Liver (tissue), 9 donors: ENCODE data around the gene EFCAB14. TPM values are rescaled to one million over a fixed set of nuclear protein-coding genes. Genes with fewer than 3 reads are reported as not detected.

ENCODE experiments used
- DNase-seq: peaks from one replicate; pipeline ENCODE4 v3.0.0-alpha.2; 2017; ENCODE audit warnings: low spot score
- H3K27ac ChIP-seq, 2 donors: one replicate each; pipeline ENCODE4 v1.7.0; 2013; ENCODE audit warnings: inconsistent platforms in 2 of 2, low read length in 2 of 2, control low read depth in 1 of 2, low read depth in 1 of 2, mild to moderate bottlenecking in 1 of 2
- H3K27me3 ChIP-seq, 4 donors: one replicate each; pipeline versions ENCODE4 v1.6.1 to v1.7.0; 2013; ENCODE audit warnings: low read length in 3 of 4, inconsistent platforms in 1 of 4, mild to moderate bottlenecking in 1 of 4, moderate library complexity in 1 of 4; ENCODE audit not compliant: control insufficient read depth in 4 of 4, insufficient read depth in 4 of 4
- H3K36me3 ChIP-seq, 4 donors: one replicate each; pipeline versions ENCODE4 v1.6.1 to v1.7.0; 2013; ENCODE audit warnings: low read length in 3 of 4, mild to moderate bottlenecking in 3 of 4, low read depth in 1 of 4, moderate library complexity in 1 of 4; ENCODE audit not compliant: control insufficient read depth in 4 of 4, insufficient read depth in 3 of 4
- H3K4me1 ChIP-seq, 4 donors: one replicate each; pipeline versions ENCODE4 v1.6.1 to v1.7.0; 2013; ENCODE audit warnings: low read length in 3 of 4, mild to moderate bottlenecking in 3 of 4, moderate library complexity in 1 of 4; ENCODE audit not compliant: control insufficient read depth in 4 of 4, insufficient read depth in 4 of 4
- H3K4me3 ChIP-seq, 3 donors: one replicate each; pipeline versions ENCODE4 v1.6.1 to v1.7.0; 2013; ENCODE audit warnings: low read length in 3 of 3, control low read depth in 1 of 3, low read depth in 1 of 3, mild to moderate bottlenecking in 1 of 3
- H3K9ac ChIP-seq, 2 donors: one replicate each; pipeline ENCODE4 v1.7.0; 2013; ENCODE audit warnings: low read length in 2 of 2, mild to moderate bottlenecking in 2 of 2, moderate library complexity in 2 of 2, control low read depth in 1 of 2, low read depth in 1 of 2
- H3K9me3 ChIP-seq, 4 donors: one replicate each; pipeline versions ENCODE4 v1.6.1 to v1.7.0; 2013; ENCODE audit warnings: low read length in 3 of 4; ENCODE audit not compliant: control insufficient read depth in 4 of 4
- CTCF ChIP-seq: fragments of 150-350 bp; IDR thresholded peaks from 2 replicates; pipeline ENCODE4 v1.5.1; 2017; ENCODE audit warnings: improper control_type of control experiment, low read depth, low read length; ENCODE audit not compliant: missing input control
- EGR1 ChIP-seq, 2 donors: IDR thresholded peaks; 2 replicates each; pipeline ENCODE4 v1.6.1; 2016 to 2018; ENCODE audit warnings: antibody characterized with exemption in 2 of 2, low read depth in 2 of 2
- FOXA1 ChIP-seq: IDR thresholded peaks from 2 replicates; pipeline ENCODE4 v1.6.1; 2016; ENCODE audit warnings: antibody characterized with exemption
- FOXA2 ChIP-seq: IDR thresholded peaks from 2 replicates; pipeline ENCODE4 v1.6.1; 2016; ENCODE audit warnings: antibody characterized with exemption
- GABPA ChIP-seq, 2 donors: IDR thresholded peaks in 1 of 2; conservative IDR thresholded peaks in 1 of 2; 2 replicates each; pipeline ENCODE4 v1.6.1; 2016; ENCODE audit warnings: antibody characterized with exemption in 2 of 2, mild to moderate bottlenecking in 1 of 2, moderate library complexity in 1 of 2
- HNF4A ChIP-seq, 2 donors: conservative IDR thresholded peaks; 2 replicates each; pipeline ENCODE4 v1.6.1; 2016; ENCODE audit warnings: antibody characterized with exemption in 2 of 2, mild to moderate bottlenecking in 2 of 2
- HNF4G ChIP-seq: IDR thresholded peaks from 2 replicates; pipeline ENCODE4 v1.6.1; 2016; ENCODE audit warnings: antibody characterized with exemption
- JUND ChIP-seq, 2 donors: IDR thresholded peaks; 2 replicates each; pipeline ENCODE4 v1.6.1; 2016; ENCODE audit warnings: antibody characterized with exemption in 2 of 2
- MAX ChIP-seq: IDR thresholded peaks from 2 replicates; pipeline ENCODE4 v1.6.1; 2016; ENCODE audit warnings: antibody characterized with exemption
- NR2F2 ChIP-seq: IDR thresholded peaks from 2 replicates; pipeline ENCODE4 v1.6.1; 2016; ENCODE audit warnings: antibody characterized with exemption
- RAD21 ChIP-seq, 2 donors: IDR thresholded peaks; 2 replicates each; pipeline ENCODE4 v1.6.1; 2016; ENCODE audit warnings: antibody characterized with exemption in 2 of 2, mild to moderate bottlenecking in 2 of 2
- REST ChIP-seq: IDR thresholded peaks from 2 replicates; pipeline ENCODE4 v1.6.1; 2016; ENCODE audit warnings: antibody characterized with exemption, mild to moderate bottlenecking
- RXRA ChIP-seq, 2 donors: IDR thresholded peaks; 2 replicates each; pipeline ENCODE4 v1.6.1; 2017 to 2018; ENCODE audit warnings: antibody characterized with exemption in 2 of 2, mild to moderate bottlenecking in 1 of 2
- SP1 ChIP-seq: IDR thresholded peaks from 2 replicates; pipeline ENCODE4 v1.6.1; 2018; ENCODE audit warnings: antibody characterized with exemption, mild to moderate bottlenecking
- TAF1 ChIP-seq: conservative IDR thresholded peaks from 2 replicates; pipeline ENCODE4 v1.6.1; 2016; ENCODE audit warnings: antibody characterized with exemption, mild to moderate bottlenecking
- YY1 ChIP-seq: IDR thresholded peaks from 2 replicates; pipeline ENCODE4 v1.6.1; 2016; ENCODE audit warnings: antibody characterized with exemption, mild to moderate bottlenecking
- ZBTB33 ChIP-seq: IDR thresholded peaks from 2 replicates; pipeline ENCODE4 v1.6.1; 2016; ENCODE audit warnings: antibody characterized with exemption
- WGBS: extraction: QIAGEN DNeasy Blood & Tissue Kit; methylation state at CpG from one replicate; pipeline ENCODE4 v1.1.7; 2013; 5-methylcytosine and 5-hydroxymethylcytosine counted together
- polyA plus RNA-seq, 2 donors: library from polyadenylated mRNA; stranded (reverse) in 1 of 2; unstranded in 1 of 2; fragments of 200-250 nt in 1 of 2; fragments of >200 nt in 1 of 2; fragmentation: Nextera tagmentation in 1 of 2; extraction: Ambion mirVana in 1 of 2; gene quantifications; one replicate each; pipeline versions ENCODE4 v1.2.1 to v1.2.3, GENCODE V29; 2013 to 2015
- total RNA-seq, 2 donors: library from RNA; depleted of rRNA; stranded (reverse); fragments of >200 nt; gene quantifications; one replicate each; pipeline ENCODE4 v1.2.3, GENCODE V29; 2014
- TF ChIP-seq, protein P1 (sequence below): IDR thresholded peaks from 2 replicates; pipeline ENCODE4 v1.6.1; 2016; ENCODE audit warnings: antibody characterized with exemption
- donor health status: healthy.
- donor health status: healthy.
- donor health status: healthy.
- donor health status: healthy.
- donor health status: healthy.

The EFCAB14 gene
- total and polyA plus RNA-seq, 4 donors, result 14.8 to 34.6 (median 23.7) TPM

GRCh38 chr1:46760558-46761166, 41.7 kb upstream of the EFCAB14 start:
- TF ChIP-seq RAD21 (IDR thresholded peaks at IDR 0.05) (no peak), CTCF (no peak), ZBTB33 (no peak), YY1 (no peak), HNF4A (conservative IDR thresholded peaks at IDR 0.05) (no peak), JUND (IDR thresholded peaks at IDR 0.05) (no peak), FOXA1 (no peak), SP1 (no peak), RXRA (IDR thresholded peaks at IDR 0.05) (no peak)
- H3K4me1 ChIP-seq, result no peaks in the 10 kb centered on the region
- no peaks in the 10 kb centered on the region for H3K36me3 ChIP-seq
- no peak for DNase-seq
- 71% methylated on average over 2 of the region's 2 CpGs for WGBS
- H3K27me3 ChIP-seq, result peaks cover 0 to 6% (median 0%) of the 10 kb centered on the region in 4 donors
- H3K4me3 ChIP-seq, result no peak overlapping the region
- no peaks in the 10 kb centered on the region for H3K9me3 ChIP-seq
- no peak overlapping the region for H3K9ac ChIP-seq
- no peak overlapping the region for H3K27ac ChIP-seq

DNA sequence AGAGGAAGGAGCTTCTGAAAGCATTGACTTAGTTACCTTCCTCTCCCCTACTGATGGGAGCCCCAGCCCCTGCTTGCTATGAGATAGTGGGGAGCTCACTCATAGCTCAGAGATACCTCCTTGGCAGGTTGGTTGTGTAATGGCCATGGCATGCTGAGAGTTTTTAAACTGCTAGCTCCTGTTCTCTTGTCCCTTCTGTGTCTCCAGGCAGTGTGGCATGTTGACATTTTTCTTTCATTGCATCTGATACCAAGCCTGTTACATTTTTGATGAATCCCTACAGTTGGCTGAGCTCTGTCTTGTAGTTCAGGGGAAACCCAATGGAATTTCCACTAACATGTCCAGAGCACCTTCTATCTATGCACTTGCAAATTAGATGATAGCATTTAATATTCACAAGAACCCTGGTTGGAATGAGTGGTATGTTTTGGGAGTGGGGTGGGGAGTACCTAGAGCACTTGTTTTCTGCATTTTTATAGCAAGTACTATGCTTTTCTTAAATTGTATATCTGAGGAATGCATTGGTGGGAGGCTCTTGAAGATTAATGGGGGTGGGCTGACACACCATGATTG, 39.1 kb upstream of the EFCAB14 start:
- no peaks in the 10 kb centered on the region for H3K9me3 ChIP-seq
- no peak overlapping the region for H3K4me3 ChIP-seq
- H3K27ac ChIP-seq, result no peak overlapping the region
- no peaks in the 10 kb centered on the region for H3K36me3 ChIP-seq
- no peak for DNase-seq
- peaks cover 0 to 6% (median 0%) of the 10 kb centered on the region in 4 donors for H3K27me3 ChIP-seq
- H3K4me1 ChIP-seq, result no peaks in the 10 kb centered on the region
- no peak for TF ChIP-seq TAF1
- TF ChIP-seq FOXA2, result no peak
- no peak for TF ChIP-seq REST
- no peak for TF ChIP-seq SP1
- TF ChIP-seq GABPA (IDR thresholded peaks at IDR 0.05 in 1 of 2, conservative IDR thresholded peaks at IDR 0.05 in 1 of 2), result no peak
- no peak for TF ChIP-seq CTCF
- TF ChIP-seq FOXA1, result no peak
- no peak for TF ChIP-seq NR2F2
- TF ChIP-seq RAD21 (IDR thresholded peaks at IDR 0.05), result no peak
- no peak for TF ChIP-seq ZBTB33
- no peak for TF ChIP-seq RXRA (IDR thresholded peaks at IDR 0.05)
- TF ChIP-seq MAX, result no peak
- TF ChIP-seq HNF4G, result no peak
- TF ChIP-seq EGR1 (IDR thresholded peaks at IDR 0.05; ENCODE audit: low read depth in 2 of 2), result no peak
- TF ChIP-seq HNF4A (conservative IDR thresholded peaks at IDR 0.05), result no peak
- TF ChIP-seq, protein P1, sequence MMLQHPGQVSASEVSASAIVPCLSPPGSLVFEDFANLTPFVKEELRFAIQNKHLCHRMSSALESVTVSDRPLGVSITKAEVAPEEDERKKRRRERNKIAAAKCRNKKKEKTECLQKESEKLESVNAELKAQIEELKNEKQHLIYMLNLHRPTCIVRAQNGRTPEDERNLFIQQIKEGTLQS, result no peak
- TF ChIP-seq YY1, result no peak
- TF ChIP-seq JUND (IDR thresholded peaks at IDR 0.05), result no peak
- H3K9ac ChIP-seq, result no peak overlapping the region
